ENCODE measurements around the gene DNM3.

The DNM3 gene

GRCh38 chr1:172452536-172453152, 611.3 kb downstream of the DNM3 start:
- no peaks in the 10 kb centered on the region for H3K9me2 ChIP-seq (replicated peaks; ENCODE audit: insufficient read depth, low read length)

DNA sequence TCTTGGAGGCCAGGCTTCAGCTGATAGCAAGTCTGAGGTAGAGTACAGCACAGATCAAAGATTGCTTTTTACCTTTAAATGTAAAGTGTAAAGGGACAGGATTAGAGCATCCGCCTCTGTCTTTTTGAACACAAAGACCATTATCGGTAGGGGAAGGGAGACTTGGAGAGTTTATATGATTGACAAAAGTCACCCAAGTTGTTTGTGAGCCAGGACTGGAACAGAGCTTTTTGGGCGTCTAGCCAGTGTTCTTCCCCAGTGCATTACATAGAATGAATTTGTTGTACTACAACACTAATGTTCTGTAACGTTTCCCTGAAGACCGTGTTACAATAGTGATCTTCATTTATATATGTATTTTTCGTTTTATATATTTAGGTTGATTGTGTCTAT, 611.9 kb downstream of the DNM3 start:
- H3K9me2 ChIP-seq (replicated peaks; ENCODE audit: insufficient read depth, low read length): no peaks in the 10 kb centered on the region
- H3K4me2 ChIP-seq (ENCODE audit: low read depth, low read length): no peak overlapping the region
- TF ChIP-seq EZH2phosphoT487 (IDR thresholded peaks at IDR 0.05; ENCODE audit: low read length): no peak
- H3K36me3 ChIP-seq (replicated peaks; ENCODE audit: insufficient read depth, low read length): no peaks in the 10 kb centered on the region
- DNase-seq: no peak
- H3K27ac ChIP-seq (ENCODE audit: low read length): no peak overlapping the region
- H3K4me3 ChIP-seq (ENCODE audit: low read length): no peak overlapping the region
- no peaks in the 10 kb centered on the region for H3K4me1 ChIP-seq (ENCODE audit: low read length)
- H3F3A ChIP-seq (ENCODE audit: insufficient read depth, low read length): no peaks in the 10 kb centered on the region
- H3K79me2 ChIP-seq (ENCODE audit: low read length): no peaks in the 10 kb centered on the region
- no peak overlapping the region for H3K9ac ChIP-seq (ENCODE audit: low read length)
- no peak overlapping the region for H2AFZ ChIP-seq (ENCODE audit: low read length)
- H3K27me3 ChIP-seq (replicated peaks; ENCODE audit: insufficient read depth, low read length): no peaks in the 10 kb centered on the region
- H4K20me1 ChIP-seq (ENCODE audit: insufficient read depth, low read length): no peaks in the 10 kb centered on the region
- no peaks in the 10 kb centered on the region for H3K9me3 ChIP-seq (replicated peaks; ENCODE audit: insufficient read depth, low read length)

More at GRCh38 chr1:172452536-172453152, 611.3 kb downstream of the DNM3 start:
- H3K4me3 ChIP-seq (ENCODE audit: low read length): no peak overlapping the region
- H4K20me1 ChIP-seq (ENCODE audit: insufficient read depth, low read length): no peaks in the 10 kb centered on the region
- no peaks in the 10 kb centered on the region for H3K4me1 ChIP-seq (ENCODE audit: low read length)
- no peaks in the 10 kb centered on the region for H3F3A ChIP-seq (ENCODE audit: insufficient read depth, low read length)
- no peaks in the 10 kb centered on the region for H3K36me3 ChIP-seq (replicated peaks; ENCODE audit: insufficient read depth, low read length)
- DNase-seq: no peak
- TF ChIP-seq EZH2 (optimal IDR thresholded peaks at IDR 0.05; ENCODE audit: low read depth, low read length) (no peak), CTCF (IDR thresholded peaks at IDR 0.05; ENCODE audit: low read length) (no peak), EZH2phosphoT487 (IDR thresholded peaks at IDR 0.05; ENCODE audit: low read length) (no peak)
- no peaks in the 10 kb centered on the region for H3K27me3 ChIP-seq (replicated peaks; ENCODE audit: insufficient read depth, low read length)
- H3K79me2 ChIP-seq (ENCODE audit: low read length): no peaks in the 10 kb centered on the region
- no peak overlapping the region for H3K27ac ChIP-seq (ENCODE audit: low read length)
- no peak overlapping the region for H3K9ac ChIP-seq (ENCODE audit: low read length)
- H2AFZ ChIP-seq (ENCODE audit: low read length): no peak overlapping the region
- H3K4me2 ChIP-seq (ENCODE audit: low read depth, low read length): no peak overlapping the region
- no peaks in the 10 kb centered on the region for H3K9me3 ChIP-seq (replicated peaks; ENCODE audit: insufficient read depth, low read length)

DNA sequence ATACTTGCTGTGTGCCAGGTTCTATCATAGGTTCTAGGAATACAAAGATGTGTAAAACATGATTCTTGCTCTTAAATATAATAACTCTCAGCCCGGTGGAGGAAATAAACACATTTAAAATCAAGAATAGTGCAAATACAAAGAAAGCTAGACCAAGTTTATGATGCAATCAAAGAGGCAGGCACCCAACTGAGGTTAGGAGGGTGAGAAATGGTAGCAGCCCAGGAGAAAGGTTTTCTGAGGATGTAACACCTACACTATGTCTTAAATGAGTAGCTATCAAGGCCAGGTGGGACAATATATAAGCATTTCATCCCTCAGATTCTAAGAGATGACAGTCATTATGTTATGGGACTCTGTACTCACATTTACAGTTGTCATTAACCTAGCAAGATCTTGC, 612.3 kb downstream of the DNM3 start:
- no peak for DNase-seq
- Histone ChIP-seq H3K9me2 (replicated peaks; ENCODE audit: insufficient read depth, low read length) (no peaks in the 10 kb centered on the region), H3K9ac (ENCODE audit: low read length) (no peak overlapping the region), H3K27me3 (replicated peaks; ENCODE audit: insufficient read depth, low read length) (no peaks in the 10 kb centered on the region), H3K79me2 (ENCODE audit: low read length) (no peaks in the 10 kb centered on the region), H3K9me3 (replicated peaks; ENCODE audit: insufficient read depth, low read length) (no peaks in the 10 kb centered on the region), H2AFZ (ENCODE audit: low read length) (no peak overlapping the region), H3K4me3 (ENCODE audit: low read length) (no peak overlapping the region), H4K20me1 (ENCODE audit: insufficient read depth, low read length) (no peaks in the 10 kb centered on the region), H3K4me1 (ENCODE audit: low read length) (no peaks in the 10 kb centered on the region), H3K27ac (ENCODE audit: low read length) (no peak overlapping the region), H3F3A (ENCODE audit: insufficient read depth, low read length) (no peaks in the 10 kb centered on the region), H3K36me3 (replicated peaks; ENCODE audit: insufficient read depth, low read length) (no peaks in the 10 kb centered on the region), H3K4me2 (ENCODE audit: low read depth, low read length) (no peak overlapping the region)
- TF ChIP-seq CTCF (IDR thresholded peaks at IDR 0.05; ENCODE audit: low read length): no peak
- TF ChIP-seq EZH2 (optimal IDR thresholded peaks at IDR 0.05; ENCODE audit: low read depth, low read length): no peak
- TF ChIP-seq EZH2phosphoT487 (IDR thresholded peaks at IDR 0.05; ENCODE audit: low read length): no peak

- no peaks in the 10 kb centered on the region for H3F3A ChIP-seq (ENCODE audit: insufficient read depth, low read length)
- H3K27ac ChIP-seq (ENCODE audit: low read length): no peak overlapping the region
- no peak overlapping the region for H2AFZ ChIP-seq (ENCODE audit: low read length)
- no peaks in the 10 kb centered on the region for H3K36me3 ChIP-seq (replicated peaks; ENCODE audit: insufficient read depth, low read length)
- H3K9me3 ChIP-seq (replicated peaks; ENCODE audit: insufficient read depth, low read length): no peaks in the 10 kb centered on the region
- H3K4me2 ChIP-seq (ENCODE audit: low read depth, low read length): no peak overlapping the region
- H3K4me3 ChIP-seq (ENCODE audit: low read length): no peak overlapping the region
- H4K20me1 ChIP-seq (ENCODE audit: insufficient read depth, low read length): no peaks in the 10 kb centered on the region
- H3K4me1 ChIP-seq (ENCODE audit: low read length): no peaks in the 10 kb centered on the region
- TF ChIP-seq CTCF (IDR thresholded peaks at IDR 0.05; ENCODE audit: low read length) (no peak), EZH2phosphoT487 (IDR thresholded peaks at IDR 0.05; ENCODE audit: low read length) (no peak), EZH2 (optimal IDR thresholded peaks at IDR 0.05; ENCODE audit: low read depth, low read length) (no peak)
- no peaks in the 10 kb centered on the region for H3K9me2 ChIP-seq (replicated peaks; ENCODE audit: insufficient read depth, low read length)
- DNase-seq: no peak
- H3K79me2 ChIP-seq (ENCODE audit: low read length): no peaks in the 10 kb centered on the region
- no peaks in the 10 kb centered on the region for H3K27me3 ChIP-seq (replicated peaks; ENCODE audit: insufficient read depth, low read length)
- no peak overlapping the region for H3K9ac ChIP-seq (ENCODE audit: low read length)
These were observed 614.2 kb downstream of the DNM3 start for GRCh38 chr1:172455451-172455850.
